ENCODE measurements around the gene CLK2.

- TF ChIP-seq EP300 (IDR thresholded peaks at IDR 0.05) (no peak), CTCF (IDR thresholded peaks at IDR 0.05) (no peak), POLR2AphosphoS5 (IDR thresholded peaks at IDR 0.05) (no peak), POLR2A (IDR thresholded peaks at IDR 0.05) (no peak)
These were observed 10.2 kb downstream of the CLK2 start for GRCh38 chr1:155263067-155263466.
